GM19397 (cell line): ENCODE measurements around the gene PGM2L1.
A peak's percentile ranks its signal among the peaks of the same experiment; 100 is the strongest.
"Not testable (repeated sequence)": the region's sequence is repeated elsewhere in the genome, so short reads cannot be mapped to it uniquely, and the experiment has no call there.

Experiments
- ATAC-seq: cut with Tn5 transposase; IDR thresholded peaks from one replicate; pipeline ENCODE4 v1.9.1; 2021; ENCODE audit warnings: mild to moderate bottlenecking, moderate library complexity; ENCODE audit not compliant: unreplicated experiment

The PGM2L1 gene

GRCh38 chr11:74398244-74399159 lies at the start of gene PGM2L1:
PGM2L1 (minus strand) TSS chr11:74398433; CDS start chr11:74398161, 272 bp downstream.
- peak; percentile 96 for ATAC-seq

- ATAC-seq, result no peak
Measured at GRCh38 chr11:74447720-74448119, 49.5 kb upstream of the PGM2L1 start.

DNA sequence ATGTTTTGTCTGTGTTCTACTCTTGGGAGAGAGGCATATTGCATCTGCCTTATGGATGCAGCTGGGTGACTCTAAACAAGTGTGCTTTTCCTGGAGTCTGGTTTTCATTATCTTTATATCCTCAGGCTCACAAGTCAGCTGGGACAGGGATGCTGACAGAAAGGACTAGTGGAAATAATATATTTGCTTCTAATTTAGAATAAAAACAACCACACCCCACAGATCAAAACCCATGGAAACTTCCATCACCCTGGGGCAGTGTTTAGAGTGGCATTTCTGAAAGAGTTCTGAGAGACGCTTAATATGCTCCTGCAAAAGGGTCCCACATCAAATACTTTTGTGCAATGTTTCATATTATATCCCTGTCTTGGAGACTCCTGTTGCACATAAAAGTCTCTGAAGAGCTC lies 48.3 kb upstream of the PGM2L1 start:
- ATAC-seq, result no peak

- ATAC-seq, result no peak
Measured at GRCh38 chr11:74444173-74444826, 46.1 kb upstream of the PGM2L1 start.

DNA sequence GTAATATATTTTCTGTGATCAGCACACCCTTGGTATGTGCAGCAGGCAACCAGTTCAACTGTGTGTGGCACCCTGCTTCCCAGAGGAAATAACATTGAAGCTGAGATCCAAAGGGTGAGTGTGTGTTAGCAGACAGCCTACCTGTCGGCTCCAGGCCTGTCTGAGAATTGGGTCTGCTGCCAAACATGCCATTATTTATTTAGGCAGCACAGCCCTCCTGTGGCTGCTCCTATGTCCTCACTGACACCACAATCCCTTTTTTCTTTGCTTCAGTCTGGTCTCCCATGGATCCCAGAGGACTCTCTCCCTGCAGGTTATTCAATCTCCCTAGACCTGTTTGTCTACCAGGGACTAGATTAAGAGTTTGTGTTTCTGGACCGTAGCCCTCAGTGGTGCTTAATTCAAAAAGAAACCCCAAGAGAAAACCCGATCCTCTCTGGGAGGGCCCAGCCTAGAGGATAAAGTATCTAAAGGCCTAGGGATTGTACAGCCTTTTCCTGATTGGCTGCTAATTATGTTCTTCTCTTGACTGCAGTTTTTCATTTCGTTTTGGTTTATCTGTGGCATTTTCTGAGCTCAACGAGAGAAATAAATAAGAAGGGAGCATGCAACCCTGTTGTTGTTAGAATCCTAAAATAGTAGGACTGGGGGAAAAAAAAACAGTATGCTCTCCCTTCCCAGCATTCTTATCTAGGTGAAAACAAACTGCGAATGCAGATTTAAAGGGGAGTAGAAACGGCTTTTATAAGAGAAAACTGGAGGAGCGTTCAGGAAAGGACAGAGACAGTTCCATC lies 45.0 kb upstream of the PGM2L1 start:
- no peak for ATAC-seq

DNA sequence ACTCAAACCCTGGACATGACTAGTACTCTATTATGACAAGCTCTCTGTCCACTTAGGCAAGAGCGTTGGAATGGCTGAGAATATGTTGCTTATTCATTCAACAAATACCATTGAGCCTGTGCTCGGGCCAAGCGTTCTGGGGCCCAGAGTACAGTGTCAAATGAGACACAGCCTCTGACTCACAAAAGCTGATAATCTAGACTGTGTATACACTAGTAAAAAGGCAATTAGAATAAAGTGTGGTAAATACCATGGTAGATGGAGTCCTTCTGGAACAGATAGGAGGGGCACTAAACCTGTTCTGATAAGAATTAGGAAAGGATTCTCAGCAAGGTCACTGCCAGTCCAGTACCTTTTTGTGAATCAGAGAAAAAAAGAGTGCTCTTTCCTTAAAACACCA lies 44.4 kb upstream of the PGM2L1 start:
- no peak for ATAC-seq

GRCh38 chr11:74438681-74439080 lies 40.4 kb upstream of the PGM2L1 start:
- no peak for ATAC-seq

DNA sequence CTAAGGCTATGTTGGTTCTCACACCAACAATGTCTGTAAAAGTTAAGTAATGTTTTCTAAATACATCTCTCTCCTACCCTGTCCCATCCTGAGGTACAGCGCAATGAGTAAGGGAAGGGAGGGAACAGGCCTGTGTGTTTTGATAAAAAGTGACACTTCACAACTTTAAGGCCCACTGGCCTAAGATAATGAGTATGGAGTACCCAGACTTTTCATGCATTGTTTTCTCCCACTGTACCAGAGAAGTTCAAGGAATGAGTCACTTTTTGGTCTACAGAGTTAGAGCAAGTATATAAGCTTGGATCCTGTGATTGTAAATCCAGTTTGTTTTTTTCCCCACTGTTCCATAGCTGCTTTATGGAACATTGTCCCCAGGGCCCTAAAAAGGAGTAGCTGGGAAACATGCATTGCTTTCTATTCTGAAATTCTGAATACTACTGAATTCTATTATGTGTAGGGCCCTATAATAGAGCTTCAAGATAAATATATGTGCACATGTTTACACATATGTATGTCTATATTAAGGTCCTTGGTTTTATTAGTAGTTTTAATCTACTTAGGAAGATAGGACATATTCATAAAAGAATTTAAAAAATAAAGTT lies 39.3 kb upstream of the PGM2L1 start:
- no peak for ATAC-seq

DNA sequence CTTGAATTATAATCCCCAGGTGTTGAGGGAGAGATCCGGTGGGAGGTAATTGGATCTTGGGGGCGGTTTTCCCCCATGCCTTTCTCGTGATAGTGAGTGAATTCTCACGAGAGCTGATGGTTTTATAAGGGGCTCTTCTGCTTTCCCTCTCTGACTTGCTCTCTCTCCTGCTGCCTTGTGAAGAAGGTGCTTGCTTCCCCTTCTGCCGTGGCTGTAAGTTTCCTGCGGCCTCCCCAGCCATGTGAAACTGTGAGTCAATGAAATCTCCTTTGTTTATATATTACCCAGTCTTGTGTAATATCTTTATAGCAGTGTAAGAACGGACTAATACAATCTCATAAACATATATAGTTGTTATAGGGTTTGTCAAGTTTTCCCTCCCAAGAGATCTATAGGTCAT lies 36.3 kb upstream of the PGM2L1 start:
- ATAC-seq, result no peak

DNA sequence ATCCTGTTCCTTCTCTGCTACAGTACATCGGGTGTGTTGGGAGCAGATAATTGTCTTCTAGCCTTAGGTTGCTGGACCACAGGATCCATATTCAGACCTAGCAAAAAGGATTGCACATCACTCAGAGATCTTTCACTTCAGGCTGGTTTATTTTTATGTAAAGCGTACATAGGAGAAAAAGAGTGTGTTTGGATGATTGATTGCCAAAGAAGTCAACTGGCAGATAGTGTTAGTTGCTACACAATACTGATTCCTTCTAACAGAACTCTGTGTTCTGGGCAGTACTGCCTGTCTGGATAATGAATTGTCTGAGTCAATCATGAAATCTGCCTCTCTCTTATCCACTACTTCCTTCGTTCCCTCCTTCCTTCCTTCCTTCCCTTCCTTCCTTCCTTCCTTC lies 31.0 kb upstream of the PGM2L1 start:
- no peak for ATAC-seq

DNA sequence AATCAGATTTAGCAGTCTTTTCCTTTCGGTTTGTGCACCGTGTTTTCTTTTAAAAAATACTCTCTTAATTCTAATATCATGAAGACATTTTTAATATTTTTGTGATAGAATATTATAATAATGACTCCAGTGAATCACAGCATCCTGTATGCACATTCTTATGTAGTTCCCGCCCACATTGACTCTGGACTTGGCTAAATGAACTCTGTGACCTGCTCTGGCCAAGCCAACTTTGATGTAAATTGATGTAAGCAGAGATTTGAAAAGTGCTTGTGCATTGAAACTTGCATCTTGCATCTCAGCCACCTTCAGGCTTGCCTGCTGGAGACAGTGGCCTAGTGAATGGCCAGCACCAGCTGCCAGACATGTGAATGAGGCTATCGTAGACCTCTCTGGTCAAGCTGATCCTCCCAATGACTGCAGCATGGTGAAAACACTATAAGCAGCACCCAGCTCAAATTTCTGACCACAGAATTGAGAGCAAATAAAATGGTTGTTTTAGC lies 29.2 kb upstream of the PGM2L1 start:
- no peak for ATAC-seq

GRCh38 chr11:74425100-74425499 lies 26.9 kb upstream of the PGM2L1 start:
- no peak for ATAC-seq

- no peak for ATAC-seq
Measured at GRCh38 chr11:74418509-74418895, 20.3 kb upstream of the PGM2L1 start.

GRCh38 chr11:74417860-74418508 lies 19.8 kb upstream of the PGM2L1 start:
- ATAC-seq, result no peak

GRCh38 chr11:74417379-74417804 lies 19.2 kb upstream of the PGM2L1 start:
- no peak for ATAC-seq

- not testable (repeated sequence) for ATAC-seq
Measured at GRCh38 chr11:74416974-74417373, 18.7 kb upstream of the PGM2L1 start.

DNA sequence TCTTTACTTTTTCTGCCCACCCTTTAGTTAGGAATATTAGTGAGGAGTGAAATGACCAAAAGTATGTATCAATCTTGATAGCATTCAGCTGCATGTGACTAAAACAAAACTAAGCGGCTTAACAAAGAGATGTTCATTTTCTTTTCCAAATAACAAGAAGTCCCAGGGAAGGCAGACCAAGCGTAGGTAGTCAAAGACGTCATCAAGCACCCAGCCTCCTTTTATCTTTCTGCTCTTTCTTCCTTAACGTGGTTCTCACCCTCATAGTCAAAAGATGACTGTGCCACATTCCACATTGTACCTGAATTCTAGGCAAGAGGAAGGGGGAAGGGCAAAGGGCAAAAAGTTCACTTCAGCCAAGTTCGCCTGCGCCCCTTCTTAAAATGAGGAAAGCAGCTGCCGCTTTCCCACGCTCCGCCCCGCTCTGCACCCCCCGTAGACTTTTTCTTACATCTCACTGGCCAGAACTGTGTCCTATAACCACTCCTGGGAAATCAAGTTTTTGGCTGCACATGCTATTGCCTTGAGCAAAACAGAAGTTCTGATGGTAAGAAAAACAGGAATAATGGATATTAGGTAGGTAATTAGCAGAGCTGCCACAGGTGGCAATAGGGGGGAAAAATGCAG lies 14.6 kb upstream of the PGM2L1 start:
- no peak for ATAC-seq

GRCh38 chr11:74412321-74412720 lies 14.1 kb upstream of the PGM2L1 start:
- ATAC-seq, result no peak

DNA sequence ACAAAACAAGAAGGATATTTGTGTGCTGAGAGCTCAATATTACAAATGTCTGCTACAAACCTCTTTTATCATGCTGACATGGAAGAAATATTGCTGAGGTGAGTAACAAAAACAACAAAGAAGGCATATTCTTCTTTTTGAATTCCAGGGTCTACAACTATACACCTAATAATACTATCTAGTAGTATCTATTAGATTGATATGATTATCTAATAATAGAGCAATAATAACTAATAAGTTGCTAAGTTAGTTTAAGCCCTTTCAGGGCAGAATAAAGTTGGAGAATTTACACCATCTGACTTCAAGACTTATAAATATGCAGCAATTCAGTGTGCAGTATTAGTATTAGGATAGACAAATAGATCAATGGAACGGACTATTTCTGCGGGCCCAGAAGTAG lies 11.4 kb upstream of the PGM2L1 start:
- no peak for ATAC-seq
